AG09319 (cell line): ENCODE measurements around the gene TMPRSS6.

ENCODE experiments used
- DNase-seq: peaks from one replicate; pipeline ENCODE4 v3.0.0-alpha.2; 2010; ENCODE audit warnings: low read depth; ENCODE audit errors: extremely low read depth
- TF ChIP-seq, protein P1 (sequence below): IDR thresholded peaks from 2 replicates; pipeline ENCODE4 v1.5.1; 2011; ENCODE audit warnings: low read depth, mild to moderate bottlenecking, inconsistent platforms, low read length, moderate library complexity

The TMPRSS6 gene

GRCh38 chr22:37146507-37147180 lies 37.1 kb upstream of the TMPRSS6 start:
- TF ChIP-seq, protein P1, sequence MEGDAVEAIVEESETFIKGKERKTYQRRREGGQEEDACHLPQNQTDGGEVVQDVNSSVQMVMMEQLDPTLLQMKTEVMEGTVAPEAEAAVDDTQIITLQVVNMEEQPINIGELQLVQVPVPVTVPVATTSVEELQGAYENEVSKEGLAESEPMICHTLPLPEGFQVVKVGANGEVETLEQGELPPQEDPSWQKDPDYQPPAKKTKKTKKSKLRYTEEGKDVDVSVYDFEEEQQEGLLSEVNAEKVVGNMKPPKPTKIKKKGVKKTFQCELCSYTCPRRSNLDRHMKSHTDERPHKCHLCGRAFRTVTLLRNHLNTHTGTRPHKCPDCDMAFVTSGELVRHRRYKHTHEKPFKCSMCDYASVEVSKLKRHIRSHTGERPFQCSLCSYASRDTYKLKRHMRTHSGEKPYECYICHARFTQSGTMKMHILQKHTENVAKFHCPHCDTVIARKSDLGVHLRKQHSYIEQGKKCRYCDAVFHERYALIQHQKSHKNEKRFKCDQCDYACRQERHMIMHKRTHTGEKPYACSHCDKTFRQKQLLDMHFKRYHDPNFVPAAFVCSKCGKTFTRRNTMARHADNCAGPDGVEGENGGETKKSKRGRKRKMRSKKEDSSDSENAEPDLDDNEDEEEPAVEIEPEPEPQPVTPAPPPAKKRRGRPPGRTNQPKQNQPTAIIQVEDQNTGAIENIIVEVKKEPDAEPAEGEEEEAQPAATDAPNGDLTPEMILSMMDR = no peak
- DNase-seq = no peak

- DNase-seq = no peak
- TF ChIP-seq, protein P1 = no peak
Measured at GRCh38 chr22:37146051-37146385, 36.5 kb upstream of the TMPRSS6 start.

- TF ChIP-seq, protein P1 = no peak
- no peak for DNase-seq
Measured at GRCh38 chr22:37145180-37146050, 35.9 kb upstream of the TMPRSS6 start.

DNA sequence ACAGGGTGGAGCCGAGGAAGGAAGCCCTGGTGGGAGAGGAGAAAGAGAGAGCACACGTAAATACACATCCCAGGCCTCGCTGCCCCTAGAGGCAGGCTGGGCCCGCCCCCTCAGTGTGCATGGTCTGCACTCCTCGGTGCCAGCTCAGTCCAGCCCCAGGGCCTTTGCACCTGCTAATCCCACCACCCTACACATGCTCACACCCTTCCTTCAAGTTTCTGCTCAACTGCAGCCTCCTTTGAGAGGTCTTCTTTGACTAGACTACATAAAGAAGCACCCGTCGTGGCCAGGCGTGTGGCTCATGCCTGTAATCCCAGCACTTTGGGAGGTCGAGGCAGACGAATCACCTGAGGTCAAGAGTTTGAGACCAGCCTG lies 34.7 kb upstream of the TMPRSS6 start:
- DNase-seq = no peak
- TF ChIP-seq, protein P1 = no peak

DNA sequence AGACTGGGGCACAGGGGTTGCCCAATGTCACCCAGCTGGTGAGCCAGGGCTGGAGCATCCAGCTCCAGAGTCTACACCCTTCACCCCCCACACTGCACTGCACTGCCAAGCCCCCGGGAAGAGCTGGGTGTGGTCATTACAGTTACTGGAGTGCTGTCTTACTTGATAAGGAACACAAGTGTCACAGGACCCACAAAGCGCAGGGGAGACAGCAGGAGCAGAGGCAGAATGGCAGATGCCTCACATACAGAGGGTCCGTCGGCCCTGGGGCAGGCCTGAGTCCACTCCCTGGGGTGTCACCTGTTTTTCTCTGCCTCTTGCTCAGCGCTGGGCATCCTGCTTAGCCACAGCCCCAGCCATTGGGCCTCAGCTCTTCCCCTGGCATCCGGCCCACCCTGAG lies 32.5 kb upstream of the TMPRSS6 start:
- DNase-seq = no peak
- TF ChIP-seq, protein P1 = no peak

DNA sequence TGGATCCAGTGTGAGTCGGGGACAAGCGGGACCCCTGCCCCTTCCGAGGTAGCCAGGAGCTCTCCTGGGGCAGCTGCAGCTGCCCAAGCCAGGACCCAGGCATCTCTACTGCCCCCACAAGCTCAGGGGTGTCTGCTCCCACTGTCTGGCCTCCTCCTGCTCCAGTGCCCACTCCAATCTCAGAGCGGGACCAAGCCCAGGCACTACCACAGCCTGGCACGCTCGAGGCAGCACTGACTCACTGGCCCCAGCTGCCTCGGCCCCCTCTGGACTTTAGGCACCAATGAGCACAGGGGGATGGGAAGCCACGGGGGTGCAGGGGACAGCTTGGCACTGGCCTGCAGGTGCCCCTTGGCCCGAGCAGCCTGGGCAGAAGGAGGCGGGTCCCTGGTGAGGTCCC lies 32.0 kb upstream of the TMPRSS6 start:
- TF ChIP-seq, protein P1 = no peak
- DNase-seq = no peak

DNA sequence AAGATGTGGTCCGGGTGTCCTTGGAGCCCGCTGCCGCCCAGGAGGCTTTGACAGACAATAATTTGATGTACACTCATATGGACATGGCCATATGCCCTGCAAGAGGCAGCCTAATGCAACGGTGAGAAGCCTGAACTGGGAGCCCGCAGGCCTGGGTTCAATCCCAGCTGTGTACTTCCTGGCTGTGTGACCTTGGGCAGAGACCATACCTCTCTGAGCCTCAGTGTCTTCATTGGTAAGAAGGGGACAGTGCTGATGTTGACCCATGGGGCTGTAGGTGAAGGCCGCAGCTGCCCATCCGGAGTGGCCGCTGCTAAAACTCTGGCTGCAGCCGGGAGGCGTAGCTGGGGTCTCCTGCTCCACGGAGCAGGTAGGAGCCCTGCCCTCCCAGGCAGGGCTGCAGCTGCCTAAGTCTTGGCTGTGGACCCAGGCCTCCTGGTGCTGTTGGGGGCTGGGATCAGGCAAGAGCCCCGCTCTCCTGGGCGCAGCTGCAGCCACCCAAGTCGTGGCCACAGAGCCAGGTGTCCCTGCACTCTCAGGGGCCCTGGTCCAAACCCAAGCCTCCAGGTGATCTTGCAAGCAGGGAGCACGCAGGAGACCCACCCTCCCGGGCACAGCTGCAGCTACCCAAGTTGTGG lies 31.3 kb upstream of the TMPRSS6 start:
- DNase-seq = no peak
- TF ChIP-seq, protein P1 = no peak
